Aorta (tissue), 5 donors: ENCODE measurements around the gene RNF138. TPM values are rescaled to one million over a fixed set of nuclear protein-coding genes. Genes with fewer than 3 reads are reported as not detected.

ENCODE experiments used
- ATAC-seq: fragments of 200-7000 bp; cut with Tn5 transposase; one replicate; pipeline ENCODE4 v1.9.1; 2022; ENCODE audit warnings: moderate library complexity; ENCODE audit not compliant: low FRiP score
- DNase-seq, 2 donors: peaks; one replicate each; pipeline ENCODE4 v3.0.0-alpha.2; 2020
- H3K27ac ChIP-seq, 2 donors: one replicate each; pipeline ENCODE4 v1.5.1; 2013; ENCODE audit warnings: low read length in 2 of 2, mild to moderate bottlenecking in 2 of 2, moderate library complexity in 2 of 2, control low read depth in 1 of 2, inconsistent platforms in 1 of 2, low read depth in 1 of 2
- H3K27me3 ChIP-seq, 2 donors: one replicate each; pipeline ENCODE4 v1.6.1; 2013; ENCODE audit warnings: control low read depth in 1 of 2, low read length in 1 of 2, mild to moderate bottlenecking in 1 of 2, moderate library complexity in 1 of 2; ENCODE audit not compliant: insufficient read depth in 2 of 2, control insufficient read depth in 1 of 2
- H3K36me3 ChIP-seq, 2 donors: one replicate each; pipeline ENCODE4 v1.6.1; 2013; ENCODE audit warnings: control low read depth in 1 of 2, low read length in 1 of 2, mild to moderate bottlenecking in 1 of 2; ENCODE audit not compliant: insufficient read depth in 2 of 2, control insufficient read depth in 1 of 2
- H3K4me1 ChIP-seq, 2 donors: one replicate each; pipeline ENCODE4 v1.6.1; 2013; ENCODE audit warnings: low read length in 2 of 2, control low read depth in 1 of 2, mild to moderate bottlenecking in 1 of 2, moderate library complexity in 1 of 2; ENCODE audit not compliant: insufficient read depth in 2 of 2, control insufficient read depth in 1 of 2
- H3K4me3 ChIP-seq, 2 donors: one replicate each; pipeline ENCODE4 v1.5.1; 2013; ENCODE audit warnings: low read length in 2 of 2, control low read depth in 1 of 2, mild to moderate bottlenecking in 1 of 2
- H3K9me3 ChIP-seq: one replicate; pipeline ENCODE4 v1.6.1; 2013; ENCODE audit warnings: mild to moderate bottlenecking, low read length; ENCODE audit not compliant: control insufficient read depth
- WGBS, 2 donors: extraction: QIAGEN DNeasy Blood & Tissue Kit; methylation state at CpG; one replicate each; pipeline ENCODE4 v1.1.7; 2013; 5-methylcytosine and 5-hydroxymethylcytosine counted together
- intact Hi-C, 2 donors: fragments of 100-400 bp; cut with DNase I; formaldehyde crosslinking; loops; one replicate each; pipeline versions ENCODE4 v1.14.2 to v1.15.0; 2022
- polyA plus RNA-seq, 2 donors: library from polyadenylated mRNA; stranded (reverse); fragments of 200-250 nt; gene quantifications; one replicate each; pipeline ENCODE4 v1.2.3, GENCODE V29; 2013
- total RNA-seq, 2 donors: library from RNA; stranded (reverse); fragmentation: NEBNext Ultra II Directional; extraction: Animal tissue kit (Norgen Biotek cat#: 25700); gene quantifications; one replicate each; pipeline ENCODE4 v1.2.1, GENCODE V29; 2021
- donor health status: healthy with polysubstance abuse.
- donor health status: Bipolar disorder and iron deficiency.
- donor health status: DM: no; HTN: no; CAD: no.
- donor health status: DM: no; HTN: no; CAD: no.
- donor health status: DM: yes; HTN: yes; CAD: no.

The RNF138 gene
- total and polyA plus RNA-seq, 4 donors: 7.8 to 22.4 (median 18.0) TPM

GRCh38 chr18:32092422-32093101, 888 bp downstream of the RNF138 start:
- Histone ChIP-seq H3K36me3 (no peaks in the 10 kb centered on the region), H3K9me3 (no peaks in the 10 kb centered on the region), H3K27ac (peak overlapping the region; percentile 3 to 50), H3K4me1 (no peaks in the 10 kb centered on the region), H3K4me3 (peak overlapping the region; percentile 51 to 57), H3K27me3 (no peaks in the 10 kb centered on the region)
- intact Hi-C loops: loop anchor here (2.0 to 10.0 kb wide), 5 partner anchors 148 to 382 kb away; partner anchors contain the start of genes GAREM1 (in 2 of the 2) and TRAPPC8 (in 2 of the 2)
- ATAC-seq (peak; percentile 99), DNase-seq (peak; percentile 100)
- WGBS, 2 donors: 0 to 1% methylated on average over 41 to 77 of the region's 77 CpGs

GRCh38 chr18:32093102-32093511, 1.4 kb downstream of the RNF138 start:
- intact Hi-C loops: loop anchor here (2.0 to 10.0 kb wide), 5 partner anchors 148 to 382 kb away; partner anchors contain the start of genes GAREM1 (in 2 of the 2) and TRAPPC8 (in 2 of the 2)
- H3K27ac ChIP-seq: peak overlapping the region; percentile 3 to 50
- no peaks in the 10 kb centered on the region for H3K27me3 ChIP-seq
- no peaks in the 10 kb centered on the region for H3K36me3 ChIP-seq
- peak; percentile 27 for ATAC-seq
- peak overlapping the region; percentile 51 to 57 for H3K4me3 ChIP-seq
- no peaks in the 10 kb centered on the region for H3K4me1 ChIP-seq
- 0% methylated on average over 24 to 32 of the region's 32 CpGs for WGBS, 2 donors
- no peaks in the 10 kb centered on the region for H3K9me3 ChIP-seq
- DNase-seq: peak; percentile 68 to 84

- DNase-seq: no peak
- WGBS, 2 donors: 2 to 3% methylated on average over 7 of the region's 7 CpGs
- no peak for ATAC-seq
- no peaks in the 10 kb centered on the region for H3K9me3 ChIP-seq
- H3K4me3 ChIP-seq: peak overlapping the region; percentile 51 to 57
- H3K27ac ChIP-seq: peak overlapping the region in 1 of 2 donors; percentile 13
- intact Hi-C loops: loop anchor here (2.0 to 10.0 kb wide), 5 partner anchors 149 to 381 kb away; partner anchors contain the start of genes GAREM1 (in 2 of the 2) and TRAPPC8 (in 2 of the 2)
- H3K36me3 ChIP-seq: no peaks in the 10 kb centered on the region
- H3K4me1 ChIP-seq: no peaks in the 10 kb centered on the region
- no peaks in the 10 kb centered on the region for H3K27me3 ChIP-seq
Observed at GRCh38 chr18:32093523-32093922, 1.8 kb downstream of the RNF138 start.

- ATAC-seq (no peak), DNase-seq (no peak)
- Histone ChIP-seq H3K27ac (no peak overlapping the region), H3K36me3 (no peaks in the 10 kb centered on the region), H3K27me3 (no peaks in the 10 kb centered on the region), H3K9me3 (no peaks in the 10 kb centered on the region), H3K4me1 (no peaks in the 10 kb centered on the region), H3K4me3 (no peak overlapping the region)
- WGBS, 2 donors: 75 to 82% methylated on average over 7 of the region's 7 CpGs
- intact Hi-C loops: loop anchor here in 1 of 2 donors (10.0 kb wide), 3 partner anchors 151 to 379 kb away; partner anchors contain the start of genes GAREM1 and TRAPPC8
Observed at GRCh38 chr18:32095192-32095899, 3.7 kb downstream of the RNF138 start.

GRCh38 chr18:32095900-32096229, 4.2 kb downstream of the RNF138 start:
- WGBS, 2 donors: 84% methylated on average over 4 of the region's 4 CpGs
- intact Hi-C loops: loop anchor here in 1 of 2 donors (10.0 kb wide), 3 partner anchors 151 to 379 kb away; partner anchors contain the start of genes GAREM1 and TRAPPC8
- ATAC-seq: no peak

GRCh38 chr18:32096946-32097345, 5.3 kb downstream of the RNF138 start:
- Histone ChIP-seq H3K4me3 (no peak overlapping the region), H3K36me3 (no peaks in the 10 kb centered on the region), H3K27ac (no peak overlapping the region), H3K4me1 (no peaks in the 10 kb centered on the region), H3K27me3 (no peaks in the 10 kb centered on the region), H3K9me3 (no peaks in the 10 kb centered on the region)
- ATAC-seq: no peak
- intact Hi-C loops: loop anchor here in 1 of 2 donors (10.0 kb wide), 3 partner anchors 152 to 378 kb away; partner anchors contain the start of genes GAREM1 and TRAPPC8
- no peak for DNase-seq
- WGBS, 2 donors: 93% methylated on average over 2 of the region's 2 CpGs

More at GRCh38 chr18:32095900-32096229, 4.2 kb downstream of the RNF138 start:
- Histone ChIP-seq H3K27ac (no peak overlapping the region), H3K9me3 (no peaks in the 10 kb centered on the region), H3K4me3 (no peak overlapping the region), H3K4me1 (no peaks in the 10 kb centered on the region), H3K27me3 (no peaks in the 10 kb centered on the region), H3K36me3 (no peaks in the 10 kb centered on the region)
- DNase-seq: no peak

GRCh38 chr18:32104516-32104915, 12.8 kb downstream of the RNF138 start:
- Histone ChIP-seq H3K4me1 (no peaks in the 10 kb centered on the region), H3K4me3 (no peak overlapping the region), H3K27me3 (no peaks in the 10 kb centered on the region), H3K36me3 (no peaks in the 10 kb centered on the region), H3K9me3 (no peaks in the 10 kb centered on the region), H3K27ac (no peak overlapping the region)
- WGBS, 2 donors: 79 to 84% methylated on average over 2 of the region's 2 CpGs
- DNase-seq: no peak
- intact Hi-C loops: no loop called here
- ATAC-seq: no peak

- ATAC-seq: no peak
- H3K4me3 ChIP-seq: no peak overlapping the region
- DNase-seq: no peak
- H3K9me3 ChIP-seq: no peaks in the 10 kb centered on the region
- H3K4me1 ChIP-seq: no peaks in the 10 kb centered on the region
- intact Hi-C loops: no loop called here
- no peaks in the 10 kb centered on the region for H3K36me3 ChIP-seq
- H3K27ac ChIP-seq: no peak overlapping the region
- H3K27me3 ChIP-seq: no peaks in the 10 kb centered on the region
- 93 to 94% methylated on average over 3 of the region's 3 CpGs for WGBS, 2 donors
Observed at GRCh38 chr18:32110005-32110404, 18.3 kb downstream of the RNF138 start.
